Stimulated activated naive CD8-positive, alpha-beta T cell treated with anti-CD3 and anti-CD28 coated beads, Interleukin-15, Interleukin-2, amounts not matched to agents 100 U/mL and 50 U/mL, for 24 hours (primary cell): ENCODE data around the gene SYT9.
A peak's percentile ranks its signal among the peaks of the same experiment; 100 is the strongest.

Source experiments
- ATAC-seq: fragments of 150-1000 bp; cut with Tn5 transposase; one replicate; pipeline ENCODE4 v1.10.0; 2021
- DNase-seq: peaks from one replicate; pipeline ENCODE4 v3.0.0; 2021

Gene SYT9

GRCh38 chr11:7427733-7428132 is 176.0 kb downstream of the SYT9 start:
- ATAC-seq (no peak), DNase-seq (no peak)

- ATAC-seq (no peak), DNase-seq (no peak)
Measured at GRCh38 chr11:7428196-7428595, 176.5 kb downstream of the SYT9 start.

DNA sequence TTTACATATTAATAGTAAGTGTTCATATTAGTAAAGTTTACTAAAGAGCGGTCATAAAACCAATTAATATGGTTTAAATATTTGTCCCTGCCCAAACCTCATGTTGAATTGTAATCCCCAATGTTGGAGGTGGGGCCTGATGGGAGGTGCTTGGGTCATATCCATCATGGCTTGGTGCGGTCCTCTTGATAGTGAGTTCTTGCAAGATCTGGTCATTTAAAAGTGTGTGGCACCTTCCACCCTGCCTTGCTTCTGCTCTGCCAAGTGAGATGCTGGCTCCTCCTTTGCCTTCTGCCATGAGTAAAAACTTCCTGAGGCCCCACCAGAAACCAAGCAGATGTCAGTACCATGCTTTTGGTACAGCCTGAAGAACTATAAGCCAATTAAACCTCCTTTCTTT is 178.8 kb downstream of the SYT9 start:
- DNase-seq, result no peak

DNA sequence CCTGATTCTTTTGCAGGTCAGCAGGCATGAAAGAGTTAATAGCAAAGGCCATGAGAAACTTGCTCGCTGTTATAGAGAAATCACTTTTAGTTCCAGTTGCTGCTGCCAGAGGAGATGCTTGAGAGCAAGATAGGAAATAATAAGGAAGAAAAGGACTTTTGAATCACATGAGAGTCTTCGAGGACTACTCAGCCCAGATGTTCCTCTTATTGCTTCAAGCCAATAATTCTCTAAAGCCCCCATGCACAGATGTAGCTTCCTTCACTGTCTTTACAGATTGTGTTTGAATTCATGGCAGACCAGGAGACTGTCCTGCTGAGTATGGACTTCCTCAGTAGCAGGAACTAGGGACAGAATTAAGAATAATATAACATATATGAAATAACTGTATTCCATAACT is 183.5 kb downstream of the SYT9 start:
- ATAC-seq, result no peak
- DNase-seq, result no peak

More for the DNA sequence above, 178.8 kb downstream of the SYT9 start:
- no peak for ATAC-seq

- no peak for ATAC-seq
- DNase-seq, result no peak
Measured at GRCh38 chr11:7436146-7436545, 184.4 kb downstream of the SYT9 start.

GRCh38 chr11:7436657-7437056 is 185.0 kb downstream of the SYT9 start:
- no peak for ATAC-seq
- no peak for DNase-seq

DNA sequence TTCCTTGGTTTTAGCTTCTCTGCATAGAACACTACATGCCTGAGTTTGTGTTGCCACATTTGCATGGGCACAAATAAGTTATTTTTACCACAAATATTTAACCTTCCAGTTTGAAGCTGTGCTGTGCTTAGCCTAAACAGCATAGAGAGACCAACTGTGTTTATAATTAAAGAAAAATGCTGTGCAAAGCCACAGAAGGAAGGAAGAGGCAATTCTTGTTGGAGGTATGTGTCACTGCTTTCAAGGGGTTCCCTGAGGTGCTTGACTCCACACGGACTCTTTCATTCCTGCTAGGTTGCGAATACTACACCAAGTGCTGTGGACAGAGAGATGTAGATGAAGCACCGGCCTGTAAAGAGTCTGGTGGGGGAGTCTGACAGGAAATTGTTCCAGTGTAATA is 186.0 kb downstream of the SYT9 start:
- DNase-seq, result no peak
- ATAC-seq, result no peak

DNA sequence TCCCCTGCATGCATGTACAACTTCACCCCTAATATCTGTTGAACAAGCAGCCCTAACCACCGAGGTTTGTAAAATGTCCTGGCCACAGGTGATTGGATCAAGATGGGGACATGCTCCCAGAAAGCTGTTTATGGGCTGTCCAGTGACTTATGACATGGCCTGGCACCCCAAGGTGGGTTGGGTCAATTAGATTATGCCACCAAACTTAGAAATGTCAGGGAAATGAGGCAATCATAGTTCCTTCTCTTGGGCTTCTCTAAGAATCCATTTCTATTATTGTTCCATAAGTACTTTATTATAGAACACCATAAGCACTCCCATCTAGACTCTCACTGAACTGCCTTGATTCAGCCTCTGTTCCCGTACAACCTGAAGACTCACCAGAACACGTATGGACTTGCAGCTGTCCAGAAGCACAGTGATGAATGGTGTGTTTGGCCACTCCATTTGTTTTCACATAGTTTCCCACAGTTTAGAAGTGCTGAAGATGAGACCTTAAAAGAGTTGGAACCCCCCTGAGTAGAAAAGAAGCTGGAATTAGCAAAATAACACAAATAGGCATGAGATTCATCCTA is 188.1 kb downstream of the SYT9 start:
- no peak for ATAC-seq
- DNase-seq, result no peak

DNA sequence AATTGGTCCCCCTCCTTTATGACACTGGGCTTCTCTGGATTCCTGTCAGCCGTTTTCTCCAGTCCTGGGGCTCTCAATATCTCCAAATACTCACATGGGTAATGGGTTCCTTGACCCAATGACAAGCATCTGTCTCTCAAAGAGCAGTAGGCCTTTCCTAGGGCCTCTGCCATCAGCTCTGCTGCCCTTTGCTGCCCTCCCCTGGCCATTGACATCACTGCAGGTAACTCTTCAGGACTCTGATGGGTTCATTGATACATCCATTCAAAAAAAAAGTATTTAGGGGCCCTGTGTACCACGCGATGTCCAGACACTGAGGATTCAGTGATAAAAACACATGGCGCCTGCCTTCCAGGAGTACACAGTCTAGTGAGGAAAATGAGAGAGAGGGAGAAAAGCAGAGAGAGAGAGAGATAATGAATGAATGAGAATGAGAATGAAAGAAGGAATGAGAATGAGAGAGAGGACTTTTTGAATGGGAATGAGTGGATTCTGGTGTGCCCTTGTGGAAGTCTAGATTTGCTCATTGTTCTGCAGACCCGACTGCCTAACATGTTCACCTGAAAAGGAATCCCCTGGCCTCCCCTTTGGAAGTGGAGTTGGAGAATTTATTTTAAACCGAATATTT is 191.0 kb downstream of the SYT9 start:
- ATAC-seq (peak; percentile 70), DNase-seq (peak; percentile 79)

DNA sequence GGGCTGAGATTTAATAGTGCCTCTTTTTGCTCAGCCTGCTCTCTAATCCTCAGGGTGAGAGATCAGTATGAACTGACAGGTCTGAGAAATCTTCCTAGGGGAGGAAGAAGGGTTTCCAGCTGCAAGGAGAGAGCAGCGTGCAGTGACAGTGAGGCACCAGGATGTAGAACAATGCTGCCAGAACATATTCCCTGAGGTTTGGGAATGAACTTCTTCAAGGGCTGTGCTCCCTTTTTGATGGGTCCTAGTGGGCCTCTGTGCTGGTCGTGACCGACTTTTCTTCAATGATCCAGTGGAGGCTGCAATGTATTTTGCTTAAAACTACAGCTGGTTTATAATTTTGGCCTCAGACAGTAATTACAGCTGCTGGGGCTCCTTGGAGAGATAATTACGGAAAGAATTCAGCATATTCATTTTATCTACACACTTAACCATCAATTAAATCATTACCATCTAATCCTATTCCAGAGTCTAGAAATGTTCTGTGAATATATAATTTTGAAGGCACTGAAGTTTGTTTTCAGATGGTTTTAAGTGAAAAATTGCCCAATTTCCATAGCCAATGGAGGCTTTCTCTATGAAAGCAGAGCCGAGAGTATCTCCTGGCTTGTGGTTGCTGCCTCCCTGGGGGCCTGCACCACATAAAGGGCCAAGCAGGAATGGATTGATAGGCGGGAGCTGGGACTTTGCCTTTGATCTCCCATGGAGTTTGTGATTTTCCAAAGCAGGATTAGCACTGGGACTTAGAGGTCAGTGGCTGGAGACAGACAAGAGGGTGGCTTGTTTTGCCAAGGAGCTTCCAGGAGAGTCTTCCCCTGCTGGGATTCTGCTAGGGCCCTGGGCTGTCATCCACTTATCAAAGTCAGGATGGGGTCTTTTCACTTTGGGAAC is 192.6 kb downstream of the SYT9 start:
- ATAC-seq, result no peak
- no peak for DNase-seq

- no peak for DNase-seq
- no peak for ATAC-seq
Measured at GRCh38 chr11:7445564-7445963, 193.9 kb downstream of the SYT9 start.

- DNase-seq (no peak), ATAC-seq (no peak)
Measured at GRCh38 chr11:7448201-7448600, 196.5 kb downstream of the SYT9 start.

DNA sequence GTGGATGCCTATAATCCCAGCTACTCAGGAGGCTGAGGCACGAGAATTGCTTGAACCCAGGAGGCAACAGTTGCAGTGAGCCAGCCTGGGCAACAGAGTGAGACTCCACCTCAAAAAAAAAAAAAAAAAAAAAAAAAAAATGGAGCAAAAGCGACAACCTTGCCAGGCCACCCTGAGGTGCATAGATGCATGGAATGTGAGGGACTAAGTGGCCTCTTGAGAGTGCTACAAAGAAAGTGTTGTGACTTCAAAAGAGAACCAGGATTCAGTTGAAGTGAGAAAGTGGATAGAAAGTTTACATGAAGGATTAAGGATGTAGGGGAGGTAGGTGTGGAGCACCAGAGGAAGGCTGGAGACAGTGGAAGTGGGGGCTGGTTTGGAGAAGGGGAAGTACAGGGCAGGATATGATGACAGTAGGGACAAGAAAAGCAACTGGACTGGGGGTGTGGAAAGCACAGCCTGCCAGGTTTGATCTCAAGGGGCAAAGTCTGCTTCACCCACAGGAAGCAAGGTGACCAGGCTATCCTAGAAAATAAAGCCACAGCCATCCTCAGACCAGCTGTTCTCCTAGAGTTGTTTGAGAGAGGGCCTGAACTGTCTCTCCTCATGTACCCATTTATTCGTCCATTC is 197.6 kb downstream of the SYT9 start:
- ATAC-seq (no peak), DNase-seq (no peak)

- no peak for ATAC-seq
- no peak for DNase-seq
Measured at GRCh38 chr11:7449841-7450214, 198.1 kb downstream of the SYT9 start.

- ATAC-seq (no peak), DNase-seq (no peak)
Measured at GRCh38 chr11:7450836-7451235, 199.1 kb downstream of the SYT9 start.

DNA sequence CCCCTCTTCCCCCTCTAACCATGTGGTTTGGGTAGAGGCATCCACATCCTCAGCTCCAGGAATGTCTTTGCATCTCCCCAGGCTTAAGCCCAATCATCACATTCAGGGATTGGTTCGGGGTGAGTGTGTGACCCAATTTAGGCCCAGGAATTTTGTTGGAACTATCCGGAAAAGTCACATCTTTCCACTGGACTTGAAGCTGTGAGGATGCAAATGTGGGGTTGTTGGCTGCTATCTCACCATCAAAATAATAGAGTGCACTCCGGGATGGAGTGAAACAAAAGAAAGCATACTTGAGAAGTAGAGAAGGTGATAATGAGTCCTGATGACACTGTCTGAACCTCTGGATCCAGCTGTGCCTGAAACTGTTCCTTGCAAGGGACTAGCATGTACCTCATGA is 199.8 kb downstream of the SYT9 start:
- DNase-seq (no peak), ATAC-seq (no peak)

GRCh38 chr11:7451952-7452494 is 200.3 kb downstream of the SYT9 start:
- ATAC-seq, result no peak

GRCh38 chr11:7454854-7455253 is 203.2 kb downstream of the SYT9 start:
- no peak for DNase-seq

More at GRCh38 chr11:7451952-7452494, 200.3 kb downstream of the SYT9 start:
- no peak for DNase-seq

DNA sequence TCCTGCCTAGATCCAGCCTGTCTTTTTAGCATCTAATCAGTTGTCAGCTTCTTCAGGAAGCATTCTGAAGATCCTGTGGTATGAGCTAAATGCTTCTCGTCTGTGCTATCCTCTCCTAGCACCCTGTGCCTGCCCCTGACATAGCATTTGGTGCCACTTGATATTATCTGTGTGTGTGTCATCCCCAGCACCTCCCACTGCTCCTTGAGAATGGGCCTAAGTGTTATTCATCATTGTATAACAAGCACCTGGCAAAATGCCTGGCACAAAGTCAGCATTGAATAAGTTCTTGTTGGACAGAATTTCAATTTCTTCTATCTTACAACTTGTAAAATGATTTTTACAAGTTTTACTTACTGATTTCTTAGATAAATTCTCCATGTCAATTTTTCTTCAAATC is 205.5 kb downstream of the SYT9 start:
- DNase-seq (no peak), ATAC-seq (no peak)

More at GRCh38 chr11:7454854-7455253, 203.2 kb downstream of the SYT9 start:
- no peak for ATAC-seq

DNA sequence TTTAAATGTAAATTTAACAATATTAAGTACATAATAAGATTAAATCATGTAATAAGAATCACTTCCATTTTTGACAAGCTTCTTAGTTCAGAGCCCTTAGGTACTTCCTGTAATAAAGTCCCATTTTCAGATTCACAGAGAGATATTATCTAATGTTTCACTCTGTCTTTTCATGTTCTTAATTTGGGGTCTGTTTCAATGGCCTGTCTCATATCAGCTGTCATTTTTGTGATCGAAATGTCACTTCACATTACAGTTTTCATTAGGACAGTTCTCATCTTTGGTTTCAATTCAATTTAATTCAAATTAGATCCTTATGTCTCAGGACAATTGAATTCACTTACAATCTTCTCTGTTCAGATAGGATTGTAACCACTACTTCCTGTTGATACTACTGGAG is 211.0 kb downstream of the SYT9 start:
- ATAC-seq, result no peak
- DNase-seq, result no peak

DNA sequence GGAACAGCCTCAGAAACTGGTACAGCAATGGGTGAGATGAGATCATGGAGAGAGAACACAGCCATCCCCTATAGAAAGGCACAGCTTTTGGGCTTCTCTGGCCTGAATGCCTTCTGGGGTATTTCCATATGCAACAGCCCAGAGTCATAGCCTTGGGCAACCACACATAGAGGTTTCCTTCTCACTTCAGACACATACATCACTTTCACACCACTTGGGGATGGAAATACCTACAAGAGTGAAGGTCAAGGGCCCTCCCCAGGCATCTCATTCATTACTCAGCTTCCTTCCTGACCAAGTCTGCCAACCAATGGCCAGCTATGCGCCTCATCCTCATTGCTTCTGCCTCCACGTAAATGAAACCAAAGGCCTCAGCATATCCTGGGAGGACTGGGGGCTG is 215.9 kb downstream of the SYT9 start:
- ATAC-seq (peak; percentile 98), DNase-seq (peak; percentile 23)

DNA sequence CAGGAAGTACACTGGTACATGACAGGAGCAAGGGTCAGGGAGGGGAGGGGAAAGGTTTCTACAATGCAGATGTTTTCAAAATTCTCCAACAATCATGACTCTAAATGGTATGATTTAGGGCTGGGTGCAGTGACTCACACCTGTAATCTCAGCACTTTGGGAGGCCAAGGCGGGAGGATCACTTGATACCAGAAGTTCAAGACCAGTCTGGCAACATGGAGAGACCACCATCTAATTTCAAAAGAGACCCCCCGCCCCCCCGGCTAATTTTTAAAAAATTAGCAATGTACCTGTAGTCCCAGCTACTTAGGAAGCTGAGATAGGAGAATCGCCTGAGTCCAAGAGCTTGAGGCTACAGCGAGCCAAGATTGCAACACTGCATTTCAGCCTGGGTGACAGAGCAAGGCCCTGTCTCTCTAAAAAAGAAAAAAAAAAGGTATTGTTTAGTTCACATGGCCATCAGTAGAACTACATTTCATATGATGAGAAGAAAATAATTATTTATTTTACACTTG is 217.7 kb downstream of the SYT9 start:
- no peak for ATAC-seq
- no peak for DNase-seq
